Stimulated activated CD8-positive, alpha-beta memory T cell treated with anti-CD3 and anti-CD28 coated beads, Interleukin-7, amount 100 ng/mL, for 24 hours (primary cell): ENCODE results near the gene RMND5B.
"Not testable (repeated sequence)": the region's sequence is repeated elsewhere in the genome, so short reads cannot be mapped to it uniquely, and the experiment has no call there.

Source experiments
- DNase-seq: peaks from one replicate; pipeline ENCODE4 v3.0.0-alpha.2; 2020; ENCODE audit warnings: low read depth

Gene RMND5B, protein sequence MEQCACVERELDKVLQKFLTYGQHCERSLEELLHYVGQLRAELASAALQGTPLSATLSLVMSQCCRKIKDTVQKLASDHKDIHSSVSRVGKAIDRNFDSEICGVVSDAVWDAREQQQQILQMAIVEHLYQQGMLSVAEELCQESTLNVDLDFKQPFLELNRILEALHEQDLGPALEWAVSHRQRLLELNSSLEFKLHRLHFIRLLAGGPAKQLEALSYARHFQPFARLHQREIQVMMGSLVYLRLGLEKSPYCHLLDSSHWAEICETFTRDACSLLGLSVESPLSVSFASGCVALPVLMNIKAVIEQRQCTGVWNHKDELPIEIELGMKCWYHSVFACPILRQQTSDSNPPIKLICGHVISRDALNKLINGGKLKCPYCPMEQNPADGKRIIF

DNA sequence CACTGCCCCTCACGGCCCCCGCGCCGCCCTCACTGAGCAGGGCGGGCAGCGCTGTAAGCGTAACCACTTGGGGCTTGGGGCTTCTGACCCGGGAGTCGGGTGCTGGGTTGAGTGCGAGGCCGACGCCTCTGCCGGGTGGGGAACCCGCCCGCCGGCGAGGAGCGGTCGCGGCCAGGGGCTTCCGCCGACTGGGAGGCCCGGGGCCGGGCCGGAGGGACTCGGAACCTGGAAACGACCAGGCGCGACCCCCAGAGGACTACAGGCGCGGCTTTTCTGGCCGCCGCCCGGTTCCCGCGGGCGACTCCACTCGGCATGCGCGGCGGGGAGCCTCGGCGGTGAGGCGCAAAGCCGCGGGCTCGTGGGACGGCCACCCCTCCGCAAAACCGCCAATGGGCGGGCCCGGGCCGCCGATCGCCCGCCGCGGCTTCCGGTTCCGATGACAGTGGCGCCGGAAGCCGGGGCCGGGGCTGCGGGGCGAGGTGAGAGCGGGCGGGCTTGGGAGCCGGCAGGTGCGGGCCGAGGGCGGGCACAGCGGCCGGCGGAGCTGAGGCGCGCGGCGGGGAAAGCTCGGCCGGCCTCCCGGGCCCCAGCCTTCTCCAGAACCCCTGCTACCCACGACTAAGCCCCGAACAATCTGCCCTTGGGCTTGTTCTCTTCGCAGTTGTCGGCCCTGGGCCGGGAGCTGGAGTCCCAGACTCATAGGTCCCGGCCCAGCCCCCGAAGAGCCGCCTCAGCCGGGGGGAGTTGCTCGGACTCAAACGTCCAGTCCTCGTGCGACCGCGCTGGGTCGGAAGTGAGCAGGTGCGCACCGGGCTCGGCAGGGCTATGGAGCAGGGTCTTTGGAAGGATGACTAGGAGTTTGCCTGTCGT is at the start of gene RMND5B:
Gene RMND5B, plus strand, starts transcription at position 439 of the 870 bp plus-strand sequence. CDS start 7,106 bp downstream, outside the sequence.
- DNase-seq = peak; percentile 62

DNA sequence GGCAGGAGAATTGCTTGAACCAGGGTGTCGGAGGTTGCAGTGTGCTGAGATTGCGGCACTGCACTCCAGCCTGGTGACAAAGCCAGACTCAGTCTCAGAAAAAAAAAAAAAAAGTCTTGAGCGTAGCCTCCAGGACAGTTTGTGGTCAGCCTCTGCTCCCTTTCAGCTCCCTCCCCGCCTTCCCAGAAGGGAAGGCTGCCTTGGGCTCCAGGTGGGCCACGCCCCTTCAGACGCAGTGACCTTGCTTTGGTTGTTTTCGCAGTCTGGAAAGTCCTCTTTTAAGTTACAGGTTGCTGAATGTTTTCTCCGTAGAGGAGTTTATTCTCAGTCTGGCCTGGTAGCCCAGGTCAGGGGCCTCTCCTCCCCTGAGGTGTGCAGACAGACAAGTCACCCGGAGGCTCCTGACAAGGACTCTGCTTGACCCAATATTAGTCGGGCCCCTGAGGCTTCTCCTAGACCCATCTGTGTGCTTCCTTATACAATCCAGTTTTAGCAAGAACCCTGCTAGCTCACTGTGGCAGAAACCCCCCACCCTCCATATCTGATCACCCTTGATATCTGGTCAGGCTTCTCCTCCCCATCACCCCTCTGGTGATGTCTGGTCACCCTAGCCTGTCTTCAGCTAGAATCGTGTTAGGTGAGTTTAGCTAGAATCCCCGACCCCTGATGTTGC is 49.1 kb upstream of the RMND5B start:
- no peak for DNase-seq

DNA sequence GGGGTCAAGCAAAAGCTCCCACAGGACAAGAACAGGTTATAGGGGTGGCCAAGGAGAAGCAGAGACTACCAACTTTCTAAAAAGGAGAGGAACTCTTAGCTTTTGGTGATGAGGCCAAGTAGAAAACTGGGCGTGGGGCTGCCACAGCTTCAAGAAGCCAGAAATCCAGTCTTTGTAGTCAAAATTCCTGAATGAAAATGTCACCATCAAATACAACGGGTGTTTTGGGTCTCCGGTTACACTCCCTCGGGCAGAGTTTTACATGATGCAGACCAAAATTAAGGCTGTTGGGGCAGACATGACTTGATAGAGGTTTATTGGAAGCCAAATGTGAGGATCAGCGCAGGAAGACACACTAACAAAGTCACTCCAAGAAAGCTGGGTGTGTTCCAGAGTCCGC is 46.9 kb upstream of the RMND5B start:
- DNase-seq = no peak

DNA sequence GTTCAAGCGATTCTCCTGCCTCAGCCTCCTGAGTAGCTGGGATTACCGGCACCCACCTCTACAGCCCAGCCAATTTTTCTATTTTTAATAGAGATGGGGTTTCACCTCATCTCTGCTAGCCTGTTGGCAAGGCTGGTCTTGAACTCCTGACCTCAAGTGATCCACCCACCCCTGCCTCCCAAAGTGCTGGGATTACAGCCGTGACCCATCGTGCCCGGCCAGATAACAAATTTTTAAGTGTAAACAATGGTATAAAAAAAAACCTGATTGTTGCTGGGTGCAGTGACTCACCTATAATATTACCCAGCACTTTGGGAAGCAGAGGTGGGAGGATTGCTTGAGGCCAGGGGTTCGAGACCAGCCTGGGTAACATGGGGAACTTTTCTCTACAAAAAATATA is 45.5 kb upstream of the RMND5B start:
- DNase-seq = no peak

DNA sequence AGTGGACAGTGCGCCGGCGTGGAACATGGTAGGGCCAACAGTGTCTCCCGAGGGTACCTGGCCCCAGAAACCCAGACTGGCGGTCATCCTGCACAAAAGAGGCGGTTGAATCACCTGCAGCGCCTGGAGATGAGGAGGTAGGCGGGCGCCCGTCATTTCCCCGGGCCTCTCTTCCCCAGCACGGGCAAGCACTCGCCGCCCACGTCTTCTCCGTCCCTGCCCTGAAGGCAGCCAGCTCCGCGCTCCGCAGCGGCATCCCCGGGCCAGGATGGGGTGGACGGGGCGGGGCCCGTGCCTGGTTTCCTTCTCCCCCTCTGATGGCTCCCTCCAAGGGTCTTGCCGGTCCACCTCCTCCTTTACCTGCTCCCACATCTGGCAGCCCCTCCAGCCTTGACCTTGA is 44.5 kb upstream of the RMND5B start:
- DNase-seq = no peak

DNA sequence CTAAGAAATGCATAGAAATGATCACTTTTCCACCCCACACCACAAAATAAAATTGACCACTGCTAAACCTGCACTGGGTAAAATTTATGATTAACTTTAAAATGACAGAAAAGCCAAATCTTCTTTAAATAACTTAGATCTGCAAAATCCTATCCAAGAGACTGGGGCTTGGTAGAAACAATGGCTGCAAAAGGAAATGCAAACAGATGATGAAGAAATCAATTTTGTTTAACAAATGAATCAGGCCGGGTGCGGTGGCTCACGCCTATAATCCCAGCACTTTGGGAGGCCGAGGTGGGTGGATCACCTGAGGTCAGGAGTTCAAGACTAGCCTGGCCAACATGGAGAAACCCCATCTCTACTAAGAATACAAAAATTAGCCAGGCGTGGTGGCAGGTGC is 43.6 kb upstream of the RMND5B start:
- DNase-seq = not testable (repeated sequence)

DNA sequence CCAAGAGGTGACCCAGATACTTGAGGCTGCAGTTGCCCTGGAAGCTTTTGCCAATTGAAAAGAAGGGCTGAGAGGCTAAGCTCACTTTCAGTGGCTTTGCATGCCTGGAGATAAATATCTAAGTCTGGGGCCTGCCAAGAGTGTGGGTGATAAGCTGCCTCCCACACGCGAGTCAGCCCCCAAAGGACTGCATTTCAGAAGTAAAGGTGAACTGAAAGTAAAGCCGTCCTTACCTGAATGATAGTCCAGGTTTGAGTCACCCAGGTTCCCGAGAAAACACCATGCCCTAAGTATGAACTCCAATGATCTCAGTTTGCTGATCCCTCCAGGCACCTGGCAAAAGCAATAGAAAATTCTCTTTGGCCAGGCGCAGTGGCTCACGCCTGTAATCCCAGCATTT is 40.0 kb upstream of the RMND5B start:
- no peak for DNase-seq

DNA sequence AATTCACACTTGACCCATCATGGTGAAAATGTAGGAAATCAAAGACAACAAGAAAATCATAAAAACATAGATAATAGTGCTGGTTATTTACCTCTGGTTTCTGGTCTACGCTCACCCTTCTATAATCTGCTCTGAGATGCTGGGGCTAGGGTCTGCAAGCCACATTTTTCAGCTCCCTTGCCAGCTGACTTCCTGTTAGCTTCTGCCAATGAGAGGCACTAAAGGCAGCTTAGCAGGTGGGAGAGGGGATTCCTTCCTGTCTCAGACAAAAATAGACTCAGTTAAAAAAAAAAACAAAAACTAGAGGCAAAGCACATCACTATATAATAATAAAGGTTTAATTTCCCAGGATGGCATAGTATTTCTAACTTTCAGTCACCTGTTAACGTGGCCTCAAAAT is 37.7 kb upstream of the RMND5B start:
- DNase-seq = no peak

DNA sequence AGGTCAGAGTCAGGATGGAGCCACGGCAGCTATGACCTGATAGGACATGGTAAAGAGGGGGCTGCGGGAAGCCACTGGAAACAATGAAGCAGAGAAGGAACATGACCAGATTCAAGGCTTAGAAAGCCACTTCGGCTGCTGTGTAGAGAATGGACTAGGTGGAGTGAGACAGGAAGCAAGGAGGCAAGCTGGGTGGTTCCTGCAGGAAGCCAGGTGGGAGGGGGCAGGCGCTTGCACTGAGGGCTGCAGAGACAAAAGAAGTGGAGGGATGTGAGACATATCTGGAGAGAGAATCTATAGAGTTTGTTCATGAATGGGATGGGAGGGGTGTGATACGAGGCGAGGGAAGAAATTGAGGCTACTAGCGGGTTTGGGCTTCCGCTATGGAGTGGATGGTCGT is 36.5 kb upstream of the RMND5B start:
- DNase-seq = no peak

DNA sequence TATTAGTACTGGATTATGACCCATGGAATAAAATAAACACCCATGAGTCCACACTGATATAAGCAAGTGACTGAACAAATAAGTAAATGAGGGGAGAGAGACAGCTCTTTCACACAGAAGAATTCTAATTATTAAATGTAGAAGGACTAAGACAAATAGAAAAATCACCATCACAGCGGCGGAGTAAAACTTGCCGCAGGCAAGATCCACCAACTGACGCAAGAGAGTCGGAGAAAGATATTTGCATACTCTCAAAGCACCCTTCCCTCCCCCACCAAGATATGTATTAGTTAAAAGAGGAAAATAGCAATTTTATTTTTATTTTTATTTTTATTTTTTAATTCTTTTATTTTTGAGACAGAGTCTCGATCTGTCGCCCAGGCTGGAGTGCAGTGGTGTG is 32.1 kb upstream of the RMND5B start:
- no peak for DNase-seq

DNA sequence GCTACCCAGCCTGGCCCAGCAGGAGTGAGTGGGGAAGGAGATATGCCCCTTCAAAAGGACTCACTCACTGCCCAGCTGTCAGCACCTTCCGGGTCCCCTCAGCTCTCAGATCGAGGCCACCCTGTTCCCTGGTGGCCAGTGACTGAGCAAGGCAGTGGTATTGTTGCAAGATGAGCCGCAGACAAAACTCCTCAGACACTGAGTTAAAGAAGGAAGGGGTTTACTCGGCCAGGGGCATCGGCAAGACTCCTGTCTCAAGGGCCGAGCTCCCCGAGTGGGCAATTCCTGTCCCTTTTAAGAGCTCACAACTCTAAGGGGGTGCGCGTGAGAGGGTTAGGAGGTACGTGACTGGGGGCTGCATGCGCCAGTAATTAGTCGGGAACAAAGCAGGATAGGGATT is 27.2 kb upstream of the RMND5B start:
- no peak for DNase-seq

DNA sequence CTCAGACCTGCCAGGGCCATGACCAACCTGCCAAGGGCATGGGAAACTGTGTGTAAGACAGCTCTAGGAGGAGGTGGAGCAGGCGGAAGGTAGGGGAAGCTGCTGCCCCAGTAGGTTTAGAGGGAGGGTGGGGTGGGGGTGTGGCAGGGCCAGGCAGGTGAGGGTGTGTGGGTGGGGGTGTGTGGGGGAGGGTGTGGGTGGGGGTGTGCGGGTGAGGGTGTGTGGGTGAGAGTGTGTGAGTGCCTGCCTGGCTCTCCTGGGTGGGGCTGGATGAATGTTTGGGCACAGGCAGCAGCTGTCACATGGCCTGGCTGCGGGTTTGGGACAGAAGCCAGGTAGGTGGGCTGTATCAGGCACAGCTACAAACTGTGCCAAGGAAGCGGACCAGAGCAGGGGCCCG is 26.3 kb upstream of the RMND5B start:
- no peak for DNase-seq

DNA sequence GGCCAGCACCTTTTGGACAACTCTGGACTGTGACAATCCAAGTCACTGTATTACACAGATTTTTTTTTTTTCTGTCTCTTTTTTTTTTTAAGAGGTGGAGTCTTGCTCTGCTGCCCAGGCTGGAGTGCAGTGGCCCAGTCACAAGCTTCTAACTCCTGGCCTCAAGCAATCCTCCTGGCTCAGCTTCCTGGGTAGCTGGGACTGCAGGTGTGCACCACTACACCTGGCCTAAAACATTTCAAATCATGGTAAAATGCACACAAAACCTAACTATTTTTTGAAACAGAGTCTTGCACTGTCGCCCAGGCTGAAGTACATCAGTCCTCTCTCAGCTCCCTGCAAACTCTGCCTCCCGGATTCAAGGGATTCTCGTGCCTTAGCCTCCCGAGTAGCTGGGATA is 24.7 kb upstream of the RMND5B start:
- DNase-seq = no peak

DNA sequence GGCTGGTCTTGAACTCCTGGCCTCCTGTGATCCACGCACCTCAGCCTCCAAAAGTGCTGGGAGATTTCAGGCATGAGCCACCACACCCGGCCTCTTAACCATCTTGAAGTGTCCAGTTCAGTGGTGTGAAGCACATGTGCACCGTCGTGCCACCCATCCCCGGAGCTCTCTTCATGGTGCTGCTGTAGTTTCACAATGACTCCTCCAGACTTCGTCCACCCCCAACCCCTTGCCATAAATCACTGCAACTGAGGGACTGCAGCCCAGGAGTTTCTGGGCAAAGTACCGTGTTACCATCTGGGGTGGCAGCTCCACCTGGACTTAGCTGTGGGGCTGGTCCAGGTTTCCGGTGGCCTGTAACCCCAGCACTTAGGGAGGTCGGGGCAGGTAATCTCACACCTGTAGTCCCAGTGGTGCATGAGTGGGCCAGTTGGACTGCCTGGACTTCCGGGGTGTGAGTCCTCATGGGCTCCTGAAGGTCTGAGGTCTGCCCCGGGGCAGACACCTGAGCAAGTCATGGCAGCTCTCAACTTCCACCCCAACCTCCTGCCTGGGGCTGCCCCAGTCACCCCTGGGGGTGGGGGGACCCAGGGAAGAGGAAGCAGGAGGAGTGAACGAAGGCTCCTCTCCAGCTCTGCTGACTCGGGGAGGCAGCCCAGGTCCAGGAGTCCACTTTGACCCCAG is 24.1 kb upstream of the RMND5B start:
- DNase-seq = no peak

DNA sequence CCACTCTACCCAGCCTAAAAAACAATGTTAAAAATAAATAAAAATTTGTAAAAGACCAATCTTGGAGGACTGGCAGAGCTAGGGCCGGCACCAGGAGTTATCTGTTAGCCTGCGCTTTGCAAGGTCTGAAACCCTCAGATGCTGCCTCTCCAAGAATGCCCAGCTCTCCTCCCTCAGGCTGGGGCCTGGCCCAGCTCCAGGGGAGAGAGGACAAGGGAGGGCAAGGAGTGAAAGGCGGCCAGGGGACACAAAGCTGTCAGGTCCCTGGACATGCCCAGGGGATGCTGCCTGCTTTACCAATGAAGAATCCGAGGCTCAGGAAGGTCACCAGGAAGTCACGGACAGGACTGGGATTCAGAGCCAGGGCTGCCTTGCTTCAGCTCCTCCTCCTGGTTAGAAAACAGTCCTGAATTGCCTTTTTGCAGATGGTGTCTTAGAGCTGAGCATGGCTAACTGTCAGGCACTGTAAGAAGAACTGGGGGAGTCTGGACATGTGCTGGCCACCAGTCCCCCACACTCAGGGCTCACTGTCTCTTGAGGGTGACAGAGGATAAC is 23.0 kb upstream of the RMND5B start:
- no peak for DNase-seq

DNA sequence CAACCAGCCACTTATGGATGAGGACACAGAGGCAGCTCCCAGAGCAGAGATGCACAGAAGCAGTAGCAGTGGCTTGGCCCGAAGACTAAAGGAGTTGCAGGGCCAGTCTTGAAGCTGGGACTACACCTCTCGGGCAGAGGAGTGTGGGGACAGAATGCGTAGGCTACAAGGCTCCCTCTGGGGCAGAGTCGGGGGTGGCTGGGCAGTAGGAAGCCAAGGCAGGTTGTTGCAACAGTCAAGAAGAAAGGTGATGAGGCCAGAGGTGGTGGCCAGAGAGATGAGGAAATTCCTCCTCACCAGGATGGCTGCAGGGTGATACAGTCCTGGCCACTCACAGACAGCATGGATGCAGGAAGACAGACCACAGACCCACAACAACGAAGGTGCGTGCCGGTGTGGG is 22.4 kb upstream of the RMND5B start:
- no peak for DNase-seq

DNA sequence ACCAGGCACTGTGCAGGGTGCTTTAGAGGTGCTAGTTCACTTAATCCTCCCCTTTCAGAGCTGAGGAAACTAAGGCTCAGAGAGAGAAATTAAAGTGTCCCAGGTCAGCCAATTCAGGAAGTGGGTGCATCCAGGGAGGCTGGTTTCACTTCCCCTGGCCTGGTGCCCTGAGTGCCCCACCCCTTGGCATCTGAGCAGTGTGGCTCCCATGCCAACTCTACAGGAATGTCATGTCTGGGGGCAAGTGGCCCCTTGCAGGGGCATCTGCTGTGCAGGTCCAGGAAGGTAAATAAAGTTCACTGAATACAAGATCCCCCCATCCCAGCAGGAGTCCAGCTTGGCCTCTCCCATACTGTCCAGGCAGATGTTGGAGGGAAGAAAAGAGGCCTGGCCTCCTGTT is 21.8 kb upstream of the RMND5B start:
- no peak for DNase-seq

DNA sequence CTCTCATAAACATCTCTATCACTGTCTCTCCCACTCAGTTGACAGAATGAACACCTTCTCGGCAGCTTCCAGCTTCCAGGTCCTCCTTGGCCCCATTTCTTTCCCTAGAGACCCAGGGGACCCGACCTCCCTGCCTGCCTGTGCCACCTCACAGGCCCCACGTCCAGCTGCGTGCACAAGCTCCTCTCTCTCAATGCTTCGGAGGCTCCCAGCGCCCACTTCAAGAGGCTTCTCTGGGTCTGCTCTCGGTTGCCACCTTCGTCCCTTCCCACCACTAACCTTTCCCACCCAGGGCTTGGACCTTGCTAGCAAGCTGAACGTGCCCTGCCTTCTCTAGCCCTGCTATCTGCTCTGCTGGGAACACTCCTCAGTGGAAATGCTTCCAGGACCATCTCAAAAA is 20.3 kb upstream of the RMND5B start:
- DNase-seq = no peak

DNA sequence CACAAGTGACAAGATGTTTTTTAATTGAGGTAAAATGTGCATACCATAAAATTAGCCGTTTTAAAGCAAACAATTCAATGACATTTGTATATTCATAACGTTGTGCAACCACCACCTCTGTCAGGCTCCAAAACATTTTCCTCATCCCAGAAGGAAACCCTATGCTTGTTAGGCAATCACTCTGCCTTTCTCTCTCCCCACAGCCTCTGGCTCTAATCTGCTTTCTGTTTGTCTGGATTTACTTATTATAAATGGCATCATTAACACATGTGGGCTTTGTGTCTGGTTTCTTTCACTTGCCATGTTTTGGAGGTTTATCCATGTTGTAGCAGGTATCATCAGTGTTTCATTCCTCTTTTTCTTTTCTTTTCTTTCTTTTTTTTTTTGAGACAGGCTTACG is 18.9 kb upstream of the RMND5B start:
- DNase-seq = no peak

DNA sequence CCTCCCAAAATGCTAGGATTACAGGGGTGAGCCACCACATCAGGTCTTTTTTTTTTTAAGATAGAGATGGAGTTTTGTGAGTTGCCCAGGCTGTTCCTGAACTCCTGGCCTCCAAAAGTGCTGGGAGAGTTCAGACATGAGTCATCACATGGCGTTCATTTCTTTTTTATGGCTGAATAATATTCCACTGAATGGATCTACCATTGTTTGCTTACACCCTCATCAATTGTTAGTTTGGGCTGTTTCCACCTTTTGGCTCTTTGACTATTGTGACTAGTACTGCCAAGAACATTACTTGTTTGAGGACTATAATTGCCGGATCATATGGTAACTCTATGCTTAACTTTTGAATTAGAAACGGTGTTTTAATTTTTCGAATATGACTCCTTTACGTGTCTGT is 18.3 kb upstream of the RMND5B start:
- DNase-seq = no peak

DNA sequence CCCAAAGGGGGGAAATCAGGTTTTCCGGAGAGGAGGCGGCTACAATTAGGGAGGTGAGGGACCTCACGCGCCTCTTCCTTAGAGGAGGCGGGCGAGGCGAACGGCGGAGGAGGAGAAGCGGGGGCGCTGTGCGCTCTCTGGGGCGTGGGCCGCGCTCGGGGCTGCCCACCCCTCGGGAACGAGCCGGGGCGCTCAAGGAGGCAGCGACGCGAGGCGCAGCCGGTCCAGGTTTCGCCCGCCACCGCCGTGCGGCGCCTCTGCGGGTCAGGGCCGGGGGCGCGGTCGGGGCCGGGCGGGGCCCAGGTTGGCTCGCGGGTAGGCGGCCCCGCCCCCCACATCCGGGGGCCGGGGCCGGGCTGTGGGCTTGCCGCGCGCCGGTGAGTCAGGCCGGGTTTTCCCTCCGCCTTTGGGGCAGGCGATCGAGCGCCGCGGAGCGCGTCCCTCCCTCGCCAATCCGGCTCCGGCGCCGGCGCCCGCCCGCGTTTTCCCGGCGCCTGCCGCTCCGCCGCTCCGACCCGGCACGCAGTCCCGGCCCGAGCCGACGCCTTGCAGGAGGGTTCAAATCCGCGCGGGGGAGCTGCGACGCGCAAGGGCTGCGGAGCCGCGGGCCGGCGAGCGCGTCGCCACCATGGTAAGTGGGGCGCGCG is 17.6 kb upstream of the RMND5B start, which contains the start of gene N4BP3:
Gene N4BP3, plus strand, starts transcription at position 392 of the 647 bp plus-strand sequence. CDS start 6,052 bp downstream, outside the sequence.
- peak; percentile 71 for DNase-seq
